ENCODE data around the gene ELAPOR1. TPM values are rescaled to one million over a fixed set of nuclear protein-coding genes. Genes with fewer than 3 reads are reported as not detected.

ELAPOR1 gene
- total and polyA plus RNA-seq, 9 of the 15 experiments (the other 6 are each of a cell fraction or from before 2014, with no cell fraction given), result 0.07 to 1.2 (median 0.18) TPM

DNA sequence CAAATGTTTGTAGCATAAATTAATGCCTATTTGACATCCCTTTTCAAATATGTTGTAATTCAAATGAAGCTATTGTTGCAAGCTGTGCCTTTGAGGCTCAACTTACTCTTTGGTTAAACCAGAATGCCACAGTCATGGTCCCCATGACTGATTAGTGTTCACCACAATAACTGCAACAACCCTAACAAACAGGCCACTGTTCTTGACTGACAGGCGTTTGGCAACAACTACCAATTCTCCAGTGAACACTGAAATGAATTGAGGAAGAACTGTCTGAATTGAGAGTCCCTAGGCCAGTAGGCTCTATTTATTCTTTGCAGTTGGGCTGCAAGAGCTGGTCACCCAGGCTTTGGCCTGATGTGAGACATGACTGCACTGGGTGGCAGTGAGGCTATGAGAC, 30.0 kb upstream of the ELAPOR1 start (continued):
- TF ChIP-seq NCOR1 (IDR thresholded peaks at IDR 0.05), result no peak
- TF ChIP-seq, protein P1, sequence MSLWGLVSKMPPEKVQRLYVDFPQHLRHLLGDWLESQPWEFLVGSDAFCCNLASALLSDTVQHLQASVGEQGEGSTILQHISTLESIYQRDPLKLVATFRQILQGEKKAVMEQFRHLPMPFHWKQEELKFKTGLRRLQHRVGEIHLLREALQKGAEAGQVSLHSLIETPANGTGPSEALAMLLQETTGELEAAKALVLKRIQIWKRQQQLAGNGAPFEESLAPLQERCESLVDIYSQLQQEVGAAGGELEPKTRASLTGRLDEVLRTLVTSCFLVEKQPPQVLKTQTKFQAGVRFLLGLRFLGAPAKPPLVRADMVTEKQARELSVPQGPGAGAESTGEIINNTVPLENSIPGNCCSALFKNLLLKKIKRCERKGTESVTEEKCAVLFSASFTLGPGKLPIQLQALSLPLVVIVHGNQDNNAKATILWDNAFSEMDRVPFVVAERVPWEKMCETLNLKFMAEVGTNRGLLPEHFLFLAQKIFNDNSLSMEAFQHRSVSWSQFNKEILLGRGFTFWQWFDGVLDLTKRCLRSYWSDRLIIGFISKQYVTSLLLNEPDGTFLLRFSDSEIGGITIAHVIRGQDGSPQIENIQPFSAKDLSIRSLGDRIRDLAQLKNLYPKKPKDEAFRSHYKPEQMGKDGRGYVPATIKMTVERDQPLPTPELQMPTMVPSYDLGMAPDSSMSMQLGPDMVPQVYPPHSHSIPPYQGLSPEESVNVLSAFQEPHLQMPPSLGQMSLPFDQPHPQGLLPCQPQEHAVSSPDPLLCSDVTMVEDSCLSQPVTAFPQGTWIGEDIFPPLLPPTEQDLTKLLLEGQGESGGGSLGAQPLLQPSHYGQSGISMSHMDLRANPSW (CRISPR knock-in tag; IDR thresholded peaks at IDR 0.05), result 0 out of 2 replicates have a peak, but pooled peaks have one; percentile 22
- TF ChIP-seq ZNF785 (CRISPR knock-in tag; IDR thresholded peaks at IDR 0.05), result no peak
- TF ChIP-seq ESRRA (IDR thresholded peaks at IDR 0.05; ENCODE audit: borderline replicate concordance, low read depth), result no peak
- TF ChIP-seq FOXK2 (conservative IDR thresholded peaks at IDR 0.05 in 1 of 2, IDR thresholded peaks at IDR 0.05 in 1 of 2; ENCODE audit: low read depth in 2 of 2), result peak in 1 of 2 experiments; percentile 50; a peak in 2 of 4 replicates
- TF ChIP-seq, protein P2, sequence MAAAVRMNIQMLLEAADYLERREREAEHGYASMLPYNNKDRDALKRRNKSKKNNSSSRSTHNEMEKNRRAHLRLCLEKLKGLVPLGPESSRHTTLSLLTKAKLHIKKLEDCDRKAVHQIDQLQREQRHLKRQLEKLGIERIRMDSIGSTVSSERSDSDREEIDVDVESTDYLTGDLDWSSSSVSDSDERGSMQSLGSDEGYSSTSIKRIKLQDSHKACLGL (CRISPR knock-in tag; IDR thresholded peaks at IDR 0.05; ENCODE audit: borderline replicate concordance, poor library complexity, severe bottlenecking), result no peak
- TF ChIP-seq POLR2B (IDR thresholded peaks at IDR 0.05; ENCODE audit: low read depth, partially characterized antibody), result no peak
- TF ChIP-seq TOE1 (IDR thresholded peaks at IDR 0.05; ENCODE audit: borderline replicate concordance), result no peak
- no peak for TF ChIP-seq TOE1 (CRISPR knock-in tag; IDR thresholded peaks at IDR 0.05; ENCODE audit: borderline replicate concordance, low read depth)
- TF ChIP-seq HCFC1 (IDR thresholded peaks at IDR 0.05; ENCODE audit: low read depth, low read length), result no peak
- no peak for TF ChIP-seq ZNF165 (CRISPR knock-in tag; IDR thresholded peaks at IDR 0.05; ENCODE audit: borderline replicate concordance)
- TF ChIP-seq HMBOX1 (IDR thresholded peaks at IDR 0.05), result peak; percentile 62; the same call in 1 of the 2 replicates
- TF ChIP-seq, protein P3, sequence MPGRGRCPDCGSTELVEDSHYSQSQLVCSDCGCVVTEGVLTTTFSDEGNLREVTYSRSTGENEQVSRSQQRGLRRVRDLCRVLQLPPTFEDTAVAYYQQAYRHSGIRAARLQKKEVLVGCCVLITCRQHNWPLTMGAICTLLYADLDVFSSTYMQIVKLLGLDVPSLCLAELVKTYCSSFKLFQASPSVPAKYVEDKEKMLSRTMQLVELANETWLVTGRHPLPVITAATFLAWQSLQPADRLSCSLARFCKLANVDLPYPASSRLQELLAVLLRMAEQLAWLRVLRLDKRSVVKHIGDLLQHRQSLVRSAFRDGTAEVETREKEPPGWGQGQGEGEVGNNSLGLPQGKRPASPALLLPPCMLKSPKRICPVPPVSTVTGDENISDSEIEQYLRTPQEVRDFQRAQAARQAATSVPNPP (IDR thresholded peaks at IDR 0.05; ENCODE audit: borderline replicate concordance, insufficient read depth, insufficient read length), result no peak
- peak; percentile 71 for TF ChIP-seq CEBPB (tag; IDR thresholded peaks at IDR 0.05)
- TF ChIP-seq ARID2 (IDR thresholded peaks at IDR 0.05), result no peak
- TF ChIP-seq MAZ (CRISPR knock-in tag; conservative IDR thresholded peaks at IDR 0.05 in 1 of 2, IDR thresholded peaks at IDR 0.05 in 1 of 2), result no peak; a peak in 1 of 4 replicates
- TF ChIP-seq ATF3 (IDR thresholded peaks at IDR 0.05), result no peak
- no peak for TF ChIP-seq ATF3 (CRISPR knock-in tag; conservative IDR thresholded peaks at IDR 0.05)
- no peak for TF ChIP-seq MCM3 (IDR thresholded peaks at IDR 0.05)

Data from K562 (cell line).